Astrocyte of the hippocampus (primary cell): ENCODE results near the gene PLCB4.
A peak's percentile ranks its signal among the peaks of the same experiment; 100 is the strongest.

Experiments used
- DNase-seq: peaks from one replicate; pipeline ENCODE4 v3.0.0; 2011; ENCODE audit warnings: low read depth, low spot score

PLCB4 gene

DNA sequence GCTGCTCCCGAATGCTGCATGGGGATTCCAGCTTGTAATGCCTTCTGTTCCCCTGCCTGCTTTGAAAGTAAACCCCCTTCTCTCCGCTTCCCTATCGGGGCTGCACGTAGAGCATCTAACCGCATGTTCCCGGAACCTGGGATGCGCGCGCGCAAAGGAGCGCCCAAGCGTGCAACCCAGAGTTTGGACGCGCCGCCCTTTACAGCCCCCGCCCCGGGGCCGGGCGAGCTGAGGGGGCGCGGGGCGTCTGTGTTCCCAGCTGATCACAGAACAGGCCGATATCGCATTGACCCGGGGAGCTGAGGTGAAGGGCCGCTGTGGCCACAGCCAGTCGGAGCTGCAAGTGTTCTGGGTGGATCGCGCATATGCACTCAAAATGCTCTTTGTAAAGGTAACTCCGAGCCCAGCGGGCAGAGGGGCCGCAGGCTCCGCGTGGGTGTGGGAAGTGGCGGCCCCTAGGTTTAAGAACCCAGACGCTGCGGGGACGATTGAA lies 446.9 kb downstream of the PLCB4 start:
- DNase-seq: peak; percentile 34

DNA sequence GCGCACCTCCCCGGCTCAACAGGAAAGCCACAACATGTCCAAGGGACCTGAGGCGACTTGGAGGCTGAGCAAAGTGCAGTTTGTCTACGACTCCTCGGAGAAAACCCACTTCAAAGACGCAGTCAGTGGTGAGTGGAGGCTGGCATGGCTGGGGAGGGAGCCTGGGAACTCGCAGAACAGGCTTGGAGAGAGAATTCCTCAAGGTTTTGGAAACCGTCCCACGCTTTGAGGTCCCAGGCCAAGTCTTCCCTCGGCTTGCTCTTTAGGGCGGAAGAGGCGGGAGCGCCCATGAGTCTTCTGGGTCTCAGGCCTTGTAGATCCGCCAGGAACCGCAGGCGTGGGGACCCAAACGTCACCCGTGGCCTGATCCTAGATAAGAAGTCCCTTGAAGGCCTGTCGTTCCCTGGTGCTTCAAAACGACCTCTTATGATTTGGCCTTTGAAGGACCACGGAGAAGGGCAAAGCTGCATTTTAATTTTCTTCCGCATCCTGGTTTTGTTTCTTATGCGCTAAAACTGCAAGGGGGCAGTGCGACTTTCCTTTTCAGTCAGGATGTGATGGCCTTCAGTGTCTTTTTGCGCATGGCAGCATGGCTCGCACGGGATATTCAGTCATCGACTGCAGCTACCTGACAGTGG lies 447.5 kb downstream of the PLCB4 start:
- peak; percentile 78 for DNase-seq

DNA sequence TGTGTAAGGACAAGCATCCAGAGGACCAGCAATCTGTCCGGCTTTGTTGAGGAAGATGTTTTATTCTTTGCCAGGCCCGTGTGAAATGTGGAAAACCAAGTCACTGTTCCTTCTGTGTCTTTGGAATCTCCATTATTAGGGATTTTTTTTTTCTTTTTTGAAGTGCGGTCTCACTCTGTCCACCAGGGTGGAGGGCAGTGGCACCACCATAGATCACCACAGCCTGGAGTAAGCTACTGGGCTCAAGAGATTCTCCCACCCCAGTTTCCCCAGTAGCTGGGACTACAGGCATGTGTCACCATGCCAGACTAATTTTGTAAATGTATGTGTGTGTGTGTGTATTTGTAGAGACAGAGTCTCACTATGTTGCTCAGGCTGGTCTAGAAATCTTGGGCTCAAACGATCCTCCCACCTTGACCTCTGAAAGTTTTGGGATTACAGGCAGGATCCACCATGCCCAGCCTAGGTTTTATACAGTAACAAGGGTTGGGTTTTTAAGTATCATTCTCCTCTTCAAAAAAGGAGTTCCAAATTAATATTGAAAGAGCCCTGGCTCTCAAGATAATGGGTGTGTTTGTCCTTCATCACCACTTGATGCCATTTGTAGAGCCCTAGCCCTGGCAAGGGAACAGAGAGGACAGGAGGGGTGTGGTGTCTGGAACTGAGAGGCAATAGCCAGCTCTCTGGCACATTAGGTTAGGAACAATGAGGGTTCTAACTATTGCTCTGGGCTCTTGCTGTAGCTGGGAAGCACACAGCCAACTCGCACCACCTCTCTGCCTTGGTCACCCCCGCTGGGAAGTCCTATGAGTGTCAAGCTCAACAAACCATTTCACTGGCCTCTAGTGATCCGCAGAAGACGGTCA lies 448.6 kb downstream of the PLCB4 start:
- no peak for DNase-seq

DNA sequence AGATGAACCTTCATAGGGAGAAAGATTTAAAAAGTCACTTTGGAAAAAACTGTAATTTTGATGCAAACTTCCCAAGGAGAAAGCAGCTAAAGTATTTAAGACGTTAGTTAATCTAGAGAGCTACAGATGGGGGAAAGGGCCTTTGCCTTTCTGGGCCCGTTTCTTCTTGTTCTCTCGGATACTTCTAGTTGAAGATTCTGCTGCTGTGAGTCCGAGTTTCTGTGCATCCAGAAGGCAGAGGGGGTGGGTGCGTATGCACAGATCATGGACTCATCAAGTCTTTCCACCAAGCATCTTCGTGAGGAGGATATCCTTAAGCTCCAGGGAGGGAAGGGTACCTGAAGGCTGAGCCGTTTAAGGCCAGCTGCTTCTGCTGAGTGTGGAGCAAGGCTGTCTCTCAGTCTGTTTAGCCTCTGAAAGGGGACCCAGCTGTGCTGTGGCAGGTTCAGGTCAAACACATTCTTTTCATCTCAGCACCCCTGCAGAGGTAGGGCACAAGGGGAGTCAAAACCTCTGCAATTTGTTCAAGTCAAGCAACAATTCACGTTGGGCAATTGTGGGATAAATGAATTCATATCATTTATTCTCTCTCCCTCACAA lies 449.8 kb downstream of the PLCB4 start:
- DNase-seq: no peak

DNA sequence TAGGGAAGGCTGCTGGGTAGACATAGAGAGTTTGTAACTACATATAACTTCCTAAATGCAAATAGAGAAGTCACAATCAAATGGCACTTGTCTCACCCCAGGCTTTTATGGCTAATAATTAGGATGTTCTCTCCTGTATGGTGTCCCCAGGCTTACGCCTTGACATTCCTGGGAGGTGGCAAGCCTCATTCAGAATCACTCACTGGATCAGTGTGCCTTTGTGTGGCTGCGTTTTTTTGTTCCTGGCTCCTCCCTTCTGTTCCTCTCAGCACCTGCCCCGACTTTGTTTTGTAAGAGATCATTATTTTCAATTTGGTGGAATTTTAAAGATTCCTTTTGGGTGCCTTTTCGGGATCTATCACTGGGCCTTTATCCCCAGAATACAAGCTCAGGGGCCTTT lies 451.2 kb downstream of the PLCB4 start:
- no peak for DNase-seq

DNA sequence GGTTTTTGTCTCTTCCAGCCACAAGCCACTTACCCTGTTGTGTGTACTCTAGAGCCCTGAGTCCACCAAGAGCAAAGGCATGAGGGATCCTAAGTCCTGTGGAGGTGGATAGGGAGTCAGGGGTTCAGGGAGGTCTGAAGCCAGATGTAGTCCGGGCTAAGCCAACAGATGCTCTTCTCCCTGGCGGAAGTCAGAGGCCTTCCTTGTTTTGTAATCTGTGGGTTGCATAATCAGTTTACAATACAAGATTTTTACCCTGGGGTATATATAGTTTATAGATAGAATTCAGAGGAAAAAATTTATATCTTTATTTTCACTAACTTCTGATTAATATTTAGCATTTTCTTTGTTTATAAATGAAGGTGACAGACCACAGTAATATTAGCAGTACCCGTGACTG lies 454.7 kb downstream of the PLCB4 start:
- DNase-seq: no peak
